ENCODE measurements around the gene CCDC183.
"Not testable (repeated sequence)": the region's sequence is repeated elsewhere in the genome, so short reads cannot be mapped to it uniquely, and the experiment has no call there.

The CCDC183 gene

GRCh38 chr9:136751244-136751643, 44.9 kb upstream of the CCDC183 start:
- TF ChIP-seq CTCF (IDR thresholded peaks at IDR 0.05) = no peak
- Histone ChIP-seq H3K4me3 (no peak overlapping the region), H3K27ac (no peak overlapping the region)
- DNase-seq (ENCODE audit: low spot score) = no peak

GRCh38 chr9:136751814-136752213, 44.3 kb upstream of the CCDC183 start:
- no peak overlapping the region for H3K27ac ChIP-seq
- TF ChIP-seq CTCF (IDR thresholded peaks at IDR 0.05) = no peak
- H3K4me3 ChIP-seq = no peak overlapping the region
- no peak for DNase-seq (ENCODE audit: low spot score)

- DNase-seq (ENCODE audit: low spot score) = no peak
- Histone ChIP-seq H3K27ac (no peak overlapping the region), H3K4me3 (no peak overlapping the region)
- no peak for TF ChIP-seq CTCF (IDR thresholded peaks at IDR 0.05)
Measured at GRCh38 chr9:136753371-136754058, 42.6 kb upstream of the CCDC183 start.

- DNase-seq (ENCODE audit: low spot score) = no peak
- no peak overlapping the region for H3K4me3 ChIP-seq
- H3K27ac ChIP-seq = no peak overlapping the region
- TF ChIP-seq CTCF (IDR thresholded peaks at IDR 0.05) = no peak
Measured at GRCh38 chr9:136754059-136754572, 42.0 kb upstream of the CCDC183 start.

GRCh38 chr9:136754626-136755301, 41.4 kb upstream of the CCDC183 start:
- DNase-seq (ENCODE audit: low spot score) = no peak
- H3K4me3 ChIP-seq = no peak overlapping the region
- no peak for TF ChIP-seq CTCF (IDR thresholded peaks at IDR 0.05)
- H3K27ac ChIP-seq = no peak overlapping the region

GRCh38 chr9:136755302-136756133, 40.6 kb upstream of the CCDC183 start:
- not testable (repeated sequence) for H3K4me3 ChIP-seq

GRCh38 chr9:136756134-136756438, 40.1 kb upstream of the CCDC183 start:
- Histone ChIP-seq H3K4me3 (no peak overlapping the region), H3K27ac (no peak overlapping the region)
- no peak for DNase-seq (ENCODE audit: low spot score)
- TF ChIP-seq CTCF (IDR thresholded peaks at IDR 0.05) = no peak

More at GRCh38 chr9:136755302-136756133, 40.6 kb upstream of the CCDC183 start:
- H3K27ac ChIP-seq; DNase-seq (ENCODE audit: low spot score): not testable (repeated sequence)

Measured in coronary artery (tissue), 2 donors.